Stimulated activated CD4-positive, alpha-beta T cell treated with anti-CD3 and anti-CD28 coated beads, Interleukin-4, amount 100 ng/mL, for 48 hours (primary cell): ENCODE measurements around the gene CCN2.
A peak's percentile ranks its signal among the peaks of the same experiment; 100 is the strongest.
"Not testable (repeated sequence)": the region's sequence is repeated elsewhere in the genome, so short reads cannot be mapped to it uniquely, and the experiment has no call there.

Source experiments
- DNase-seq, 2 donors: peaks; one replicate each; pipeline ENCODE4 v3.0.0-alpha.2; 2020; ENCODE audit warnings: low read depth in 2 of 2

Gene CCN2

DNA sequence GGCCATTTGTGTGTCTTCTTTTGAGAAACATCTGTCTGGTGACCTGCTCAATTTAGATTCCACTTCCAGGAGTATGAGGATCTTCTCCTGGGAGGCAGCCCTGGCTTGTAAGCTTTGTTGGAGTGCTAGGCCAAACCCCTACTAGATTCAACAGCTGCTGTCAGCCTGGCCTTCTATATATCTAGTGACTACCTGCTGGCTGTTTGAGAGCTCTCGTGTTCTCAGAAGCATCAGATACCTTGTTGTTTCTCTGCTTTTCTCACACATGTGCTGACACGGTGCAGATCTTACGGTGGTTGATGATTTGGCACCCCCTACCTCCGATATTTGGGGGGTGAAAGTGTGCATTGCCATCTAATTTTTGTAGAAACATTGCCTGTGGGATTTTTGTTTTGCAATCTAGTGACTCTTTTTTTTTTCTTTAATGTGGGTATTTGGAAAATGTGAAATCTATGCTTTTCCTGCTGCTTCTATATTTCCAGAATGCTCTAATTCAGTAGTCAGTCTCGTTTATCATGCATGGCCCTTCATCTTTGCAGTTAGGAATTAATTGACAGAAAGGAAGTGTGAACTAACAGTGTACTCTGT lies 4.7 kb downstream of the CCN2 start:
- no peak for DNase-seq

DNA sequence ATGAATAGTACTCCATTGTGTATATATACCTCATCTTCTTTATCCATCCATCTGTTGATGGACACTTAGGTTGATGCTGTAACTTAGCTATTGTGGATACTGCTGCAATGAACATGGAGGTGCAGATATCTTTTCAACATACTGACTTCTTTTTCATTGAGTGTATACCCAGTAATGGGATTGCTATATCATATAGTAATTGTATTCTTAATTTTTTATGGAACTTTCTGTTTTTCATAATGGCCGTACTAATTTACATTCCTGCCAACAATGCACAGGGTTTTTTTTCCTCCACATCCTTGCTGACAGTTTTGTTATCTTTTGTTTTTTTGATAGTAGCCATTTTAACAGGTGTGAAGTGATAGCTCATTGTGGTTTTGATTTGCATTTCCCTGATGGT lies 5.2 kb downstream of the CCN2 start:
- no peak for DNase-seq

DNA sequence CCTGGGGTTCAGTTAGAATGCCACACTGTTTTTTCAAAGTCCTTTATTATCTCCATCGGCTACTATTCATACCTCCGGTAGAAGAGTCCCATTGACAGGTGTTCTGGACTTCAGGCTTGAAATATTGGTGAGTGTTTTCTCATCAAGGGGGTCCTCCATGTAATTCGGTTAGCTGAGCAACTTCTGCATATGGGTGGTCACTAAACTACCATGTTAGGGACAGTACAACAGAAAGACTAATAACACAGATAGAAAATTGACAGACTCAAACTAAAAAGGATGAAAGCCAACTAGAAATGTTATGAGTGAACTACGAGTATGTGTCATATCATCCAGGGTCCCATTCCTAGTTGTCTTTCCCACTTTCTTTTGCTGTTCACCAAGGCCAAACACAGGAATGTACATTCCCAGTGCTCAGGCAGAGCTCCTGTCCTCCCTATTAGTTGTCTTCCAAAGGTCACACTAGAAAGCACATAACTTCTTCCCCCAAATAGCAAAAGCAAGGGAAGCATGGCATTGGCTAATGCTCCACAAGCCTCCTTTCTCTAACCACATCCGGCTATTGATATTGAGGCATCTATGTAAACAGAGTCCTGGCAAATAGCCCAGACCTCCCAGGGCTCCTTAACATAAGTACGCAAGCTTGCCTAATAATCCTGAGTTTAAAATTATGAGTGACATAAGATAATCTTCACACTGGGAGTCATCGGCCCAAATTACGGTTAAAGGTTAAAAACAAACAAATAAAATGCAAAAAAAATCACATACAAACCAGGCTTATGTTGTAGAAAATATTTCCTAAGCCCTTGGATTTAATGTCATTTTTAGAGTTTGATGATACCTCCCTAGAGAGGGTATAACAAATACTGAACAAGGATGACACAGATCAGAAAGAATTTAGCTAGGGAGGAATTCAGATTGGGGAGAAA lies 13.2 kb downstream of the CCN2 start:
- DNase-seq, result no peak

DNA sequence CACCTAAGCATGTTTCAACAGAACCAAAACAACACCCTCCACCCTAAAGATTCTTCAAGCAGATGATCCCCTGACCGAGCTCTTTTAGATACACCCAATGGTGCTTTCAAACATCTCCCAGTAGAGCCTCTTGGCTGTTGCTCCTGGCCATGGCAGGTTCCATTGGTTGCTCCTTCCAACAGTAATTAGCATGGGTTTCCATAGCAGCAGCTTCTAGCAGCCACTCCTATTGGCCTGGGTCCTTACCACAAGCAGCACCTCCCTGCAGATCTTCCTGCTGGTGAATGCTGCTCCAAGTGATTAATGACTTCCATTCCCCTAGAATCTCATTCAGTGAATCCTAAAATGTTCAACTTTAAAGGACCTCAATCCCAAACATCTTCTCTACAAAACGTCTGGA lies 13.9 kb downstream of the CCN2 start:
- DNase-seq, result no peak

DNA sequence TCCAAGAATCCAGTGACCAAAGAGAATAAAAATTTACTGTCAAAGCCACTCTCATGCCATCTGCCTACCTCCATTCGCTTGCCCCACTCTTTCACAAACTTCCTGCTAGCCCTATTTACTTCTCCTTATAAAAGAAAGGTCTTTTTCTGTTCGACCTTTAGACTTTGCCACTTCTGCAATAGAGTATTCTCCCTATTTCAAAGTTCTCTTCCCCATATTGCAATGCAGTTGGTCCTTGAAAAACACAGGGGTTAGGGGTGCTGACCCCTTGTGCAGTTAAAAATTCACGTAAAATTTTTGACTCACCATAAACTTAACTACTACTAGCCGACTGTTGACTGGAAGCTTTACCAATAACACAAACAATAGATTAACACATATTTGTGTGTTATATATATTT lies 15.0 kb downstream of the CCN2 start:
- no peak for DNase-seq

DNA sequence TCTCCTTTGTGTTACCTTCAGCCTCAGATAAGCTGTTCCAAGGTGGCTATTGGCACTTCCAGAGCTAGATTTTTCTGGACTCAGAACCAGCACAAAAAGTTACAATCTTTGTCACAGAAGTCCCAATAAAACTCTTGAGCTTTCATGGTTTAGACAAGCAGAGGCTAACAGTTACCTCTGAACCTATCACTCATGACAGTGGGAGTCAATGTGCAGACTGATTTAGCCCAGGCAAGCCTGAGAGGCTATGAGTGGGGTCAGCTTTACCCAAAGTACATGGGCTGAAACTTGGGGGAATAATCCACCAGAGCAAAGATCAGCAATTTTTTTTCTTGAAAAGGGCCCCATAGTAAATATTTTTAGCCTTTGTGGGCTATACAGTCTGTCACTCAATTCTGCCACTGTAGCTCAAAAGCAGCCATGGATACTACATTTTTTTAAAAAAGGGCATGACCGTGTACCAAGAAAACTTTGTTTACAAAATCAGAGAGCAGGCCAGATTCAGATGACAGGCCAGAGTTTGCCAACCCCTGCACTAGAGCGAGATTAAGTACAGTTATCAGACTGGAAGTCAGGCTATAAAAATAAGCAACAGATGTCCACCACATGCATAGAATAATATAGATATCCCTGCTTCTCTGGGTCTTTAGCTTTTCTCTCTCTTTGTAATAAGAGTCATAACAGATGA lies 20.0 kb downstream of the CCN2 start:
- DNase-seq, result no peak

DNA sequence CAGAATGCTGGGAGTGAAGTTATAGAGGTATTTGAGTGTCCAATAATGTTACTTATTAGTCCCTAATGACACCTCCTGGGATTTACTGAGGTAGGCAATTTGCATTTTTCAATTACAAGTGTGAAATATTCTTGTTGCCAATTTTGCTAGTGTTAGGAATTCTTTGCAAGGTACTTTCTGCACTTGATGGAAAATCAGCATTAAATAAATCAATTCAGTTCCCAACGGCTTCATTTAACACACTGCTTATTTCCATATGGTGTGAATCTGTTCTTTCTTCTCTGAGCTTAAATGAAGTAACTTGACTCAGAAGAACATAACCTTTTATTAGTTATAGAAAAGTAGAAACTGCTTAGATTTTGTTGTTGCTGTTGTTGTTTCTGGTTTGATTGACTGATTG lies 21.2 kb downstream of the CCN2 start:
- no peak for DNase-seq

DNA sequence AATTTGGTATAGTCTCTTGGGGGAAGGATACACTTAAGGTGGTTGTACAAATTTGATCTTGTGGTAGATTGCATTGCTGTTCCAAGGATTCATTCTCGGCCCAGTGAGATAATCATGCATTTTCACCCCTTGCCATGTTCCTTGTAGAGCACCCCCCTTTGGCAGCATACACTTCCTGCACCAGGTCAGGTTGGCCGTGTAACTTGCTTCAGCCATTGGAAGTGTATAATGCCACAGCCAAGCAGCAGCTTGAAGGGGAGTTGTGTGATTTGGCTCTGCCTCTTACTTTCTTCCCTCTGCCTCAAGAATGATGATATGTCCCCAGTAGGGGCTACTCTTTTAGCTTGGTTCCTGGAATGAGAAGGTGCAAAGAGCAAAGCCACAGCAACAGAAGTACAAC lies 21.9 kb downstream of the CCN2 start:
- no peak for DNase-seq

DNA sequence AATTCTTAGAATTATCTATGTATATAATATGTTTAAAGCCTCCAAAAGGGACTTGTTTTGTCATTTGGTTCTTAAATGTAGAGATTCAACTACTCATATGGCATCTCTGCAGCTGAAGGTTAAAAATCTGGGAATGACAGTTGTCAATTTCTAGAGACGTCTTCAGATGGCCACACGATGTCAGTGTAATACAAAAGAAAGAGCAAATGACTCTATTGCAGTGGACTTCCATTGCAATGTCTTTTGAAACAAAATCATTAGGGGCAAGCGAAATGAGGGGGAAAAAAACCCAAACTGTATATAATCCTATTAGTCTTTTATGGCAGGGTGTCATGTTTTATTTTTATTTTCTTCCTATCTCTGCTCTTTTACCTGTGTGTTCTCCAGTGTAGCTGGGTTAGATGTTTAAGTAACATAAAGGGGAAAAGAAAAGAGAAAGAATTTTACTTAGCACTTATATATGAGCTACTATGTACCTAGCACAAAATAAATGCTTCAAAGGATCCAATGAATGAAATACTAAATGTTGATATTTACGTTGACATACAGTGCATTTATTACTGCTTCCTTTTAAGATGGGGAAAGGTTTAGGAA lies 26.2 kb downstream of the CCN2 start:
- no peak for DNase-seq

DNA sequence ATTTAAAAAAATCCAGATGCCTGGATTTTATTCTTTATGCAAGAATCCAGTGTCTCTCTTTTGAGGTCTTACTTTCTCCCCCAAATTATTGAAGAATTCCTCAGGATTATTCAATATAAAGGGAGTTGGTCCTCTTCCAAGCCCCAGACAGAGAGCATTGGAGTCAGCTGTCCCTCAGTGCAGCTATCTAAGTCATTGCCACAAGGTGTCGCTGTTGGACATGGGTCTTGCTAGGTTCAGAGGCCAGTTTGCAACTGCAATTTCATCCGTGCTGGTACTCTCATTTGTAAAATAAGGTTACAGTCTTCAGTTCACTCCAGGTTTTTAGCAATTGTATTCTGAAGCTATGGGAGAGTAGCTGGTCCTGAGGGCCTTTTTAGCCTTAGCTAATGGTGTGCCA lies 27.8 kb downstream of the CCN2 start:
- DNase-seq, result peak; percentile 25 to 42

DNA sequence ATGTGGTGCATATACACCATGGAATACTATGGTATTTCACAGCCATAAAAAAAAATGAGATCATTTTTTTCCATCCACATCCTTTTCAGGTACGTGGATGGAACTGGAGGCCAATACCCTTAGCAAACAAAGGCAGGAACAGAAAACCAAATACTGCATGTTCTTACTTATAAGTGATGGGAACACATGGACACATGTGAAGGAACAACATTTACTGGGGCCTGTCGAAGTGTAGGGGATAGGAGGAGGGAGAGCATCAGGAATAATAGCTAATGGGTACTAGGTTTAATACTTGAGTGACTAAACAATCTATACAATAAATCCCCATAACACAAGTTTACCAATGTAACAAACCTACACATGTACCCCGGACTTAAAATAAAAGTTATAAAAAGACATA lies 30.5 kb downstream of the CCN2 start:
- DNase-seq, result no peak

DNA sequence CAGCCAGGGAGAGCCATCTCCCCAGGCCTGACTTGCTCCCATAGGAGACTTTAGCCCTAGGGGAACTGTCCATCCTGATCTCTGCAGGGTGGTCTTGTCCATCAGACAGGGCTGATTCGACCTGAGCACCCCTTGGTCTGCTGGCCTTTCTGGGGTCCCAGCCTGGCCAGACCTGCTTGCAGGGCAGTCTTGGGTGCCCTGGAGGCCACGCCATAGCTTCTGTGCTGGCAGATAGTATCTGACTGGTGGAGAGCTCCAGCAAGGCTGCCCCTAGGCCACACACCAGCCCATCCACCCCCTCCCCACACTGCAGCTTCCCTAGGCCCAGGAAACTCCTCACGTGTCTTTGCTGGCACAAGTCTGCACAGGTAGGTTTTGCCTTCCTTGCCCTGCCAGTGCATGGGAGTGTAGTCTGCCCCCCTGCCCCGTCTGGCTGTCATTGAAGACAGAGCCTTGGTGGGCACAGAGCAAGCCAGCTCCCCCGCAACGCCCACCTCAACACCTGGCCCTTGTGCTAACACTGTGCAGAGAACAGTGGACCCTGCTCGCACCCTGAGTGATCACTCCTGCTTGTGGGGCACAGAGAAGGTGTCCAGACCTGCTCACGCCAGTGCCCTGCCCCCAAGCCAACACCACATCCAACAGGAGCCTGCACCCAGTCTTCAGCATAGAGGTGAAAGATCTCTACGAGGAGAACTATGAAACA lies 32.4 kb downstream of the CCN2 start:
- no peak for DNase-seq

DNA sequence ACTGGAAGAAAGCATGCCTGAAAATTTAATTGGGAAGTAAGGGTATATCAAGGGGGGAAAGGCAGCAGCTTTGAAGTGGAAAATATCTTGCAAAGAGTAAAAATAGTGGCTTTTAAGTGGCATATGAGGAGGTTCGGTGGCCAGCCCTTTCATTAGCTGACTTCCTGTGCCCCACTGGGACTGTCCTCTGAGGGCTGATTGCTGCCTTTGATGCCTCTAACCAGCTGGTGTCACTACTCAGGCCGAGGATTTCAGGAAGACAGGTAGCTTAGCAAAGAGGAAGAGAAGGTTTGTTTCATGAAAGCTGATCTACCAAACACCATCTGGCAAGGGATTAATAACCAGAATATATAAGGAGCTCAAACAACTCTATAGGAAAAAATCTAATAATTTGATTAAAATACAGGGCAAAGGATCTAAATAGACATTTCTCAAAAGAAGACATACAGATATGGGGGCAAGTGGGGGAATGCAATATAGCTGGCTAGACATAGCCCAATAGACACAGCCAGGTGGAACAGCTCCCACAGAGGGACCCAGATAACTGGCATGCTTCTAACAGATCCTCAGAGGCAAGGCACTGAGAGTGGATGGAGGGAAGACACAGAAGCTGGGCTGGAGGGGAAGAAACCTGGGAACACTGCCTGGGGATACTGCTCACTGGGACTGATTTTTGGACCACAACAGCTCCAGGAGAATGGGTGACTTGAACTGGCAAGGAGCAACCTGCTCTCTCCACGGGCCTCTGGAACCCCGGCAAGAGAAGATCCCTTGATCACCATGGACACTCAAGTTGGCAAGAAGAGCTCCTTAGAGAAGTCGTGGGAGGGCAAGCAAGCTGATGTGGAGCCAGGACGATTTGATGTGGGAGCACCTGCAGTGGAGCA lies 33.2 kb downstream of the CCN2 start:
- no peak for DNase-seq

DNA sequence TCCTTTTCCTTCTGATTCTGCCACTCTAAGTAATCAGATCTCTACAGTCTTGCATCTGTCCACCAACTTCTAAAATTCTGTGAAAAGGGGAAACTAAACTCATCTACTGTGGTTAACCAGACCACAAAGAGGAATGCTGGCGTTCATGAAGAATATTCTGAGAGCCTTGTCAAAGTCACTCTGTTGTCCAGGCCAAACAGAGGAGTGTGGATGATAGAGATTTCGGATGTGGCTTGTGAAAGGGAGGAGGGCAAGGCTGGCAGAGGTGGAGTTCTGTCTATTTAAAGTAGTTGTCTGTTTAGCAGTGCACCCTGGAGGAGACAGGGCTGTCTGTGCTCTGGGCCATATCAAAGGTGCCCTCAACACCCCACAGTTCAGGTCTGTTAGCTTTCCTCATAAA lies 33.9 kb downstream of the CCN2 start:
- DNase-seq, result no peak

DNA sequence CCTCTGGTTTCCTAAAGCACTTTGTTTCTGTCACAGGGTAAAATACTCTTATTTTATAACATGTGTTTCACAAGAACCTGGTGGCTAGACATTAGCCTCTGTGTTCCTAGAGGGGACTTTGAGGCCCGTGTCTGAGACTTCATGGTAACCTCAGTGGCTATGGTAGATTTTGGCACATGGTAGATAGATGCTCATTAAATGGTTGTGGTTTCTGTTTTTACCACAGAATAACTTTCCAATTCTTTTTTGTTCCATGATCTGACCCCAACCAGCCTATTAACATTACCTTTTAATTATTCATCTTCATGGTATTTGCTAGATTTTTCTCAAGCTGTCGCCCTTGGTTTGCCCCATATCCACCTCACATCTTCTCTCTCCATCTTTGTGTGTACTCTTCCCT lies 34.3 kb downstream of the CCN2 start:
- DNase-seq, result no peak

DNA sequence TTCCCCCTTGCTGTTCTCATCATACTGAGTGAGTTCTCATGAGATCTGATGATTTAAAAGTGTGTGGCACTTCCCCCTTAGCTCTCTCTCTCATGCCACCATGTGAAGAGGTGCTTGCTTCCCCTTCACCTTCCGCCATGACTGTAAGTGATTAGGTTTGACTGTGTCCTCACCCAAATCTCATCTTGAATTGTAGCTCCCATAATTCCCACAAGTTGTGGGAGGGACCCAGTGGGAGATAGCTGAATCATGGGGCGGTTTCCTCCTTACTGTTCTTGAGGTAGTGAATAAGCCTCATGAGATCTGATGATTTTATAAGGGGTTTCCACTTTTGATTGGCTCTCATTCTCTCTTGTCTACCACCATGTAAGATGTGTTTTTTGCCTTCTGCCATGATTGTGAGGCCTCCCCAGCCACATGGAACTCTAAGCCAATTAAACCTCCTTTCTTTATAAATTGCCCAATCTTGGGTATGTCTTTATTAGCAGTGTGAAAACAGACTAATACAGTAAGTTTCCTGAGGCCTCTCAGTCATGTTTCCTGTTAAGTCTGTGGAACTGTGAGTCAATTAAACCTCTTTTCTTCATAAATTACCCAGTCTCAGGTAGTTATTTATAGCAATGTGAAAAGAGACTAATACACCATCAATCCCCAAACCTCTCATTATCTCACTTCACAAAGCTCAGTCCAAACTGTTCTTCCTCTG lies 34.9 kb downstream of the CCN2 start:
- DNase-seq, result not testable (repeated sequence)

DNA sequence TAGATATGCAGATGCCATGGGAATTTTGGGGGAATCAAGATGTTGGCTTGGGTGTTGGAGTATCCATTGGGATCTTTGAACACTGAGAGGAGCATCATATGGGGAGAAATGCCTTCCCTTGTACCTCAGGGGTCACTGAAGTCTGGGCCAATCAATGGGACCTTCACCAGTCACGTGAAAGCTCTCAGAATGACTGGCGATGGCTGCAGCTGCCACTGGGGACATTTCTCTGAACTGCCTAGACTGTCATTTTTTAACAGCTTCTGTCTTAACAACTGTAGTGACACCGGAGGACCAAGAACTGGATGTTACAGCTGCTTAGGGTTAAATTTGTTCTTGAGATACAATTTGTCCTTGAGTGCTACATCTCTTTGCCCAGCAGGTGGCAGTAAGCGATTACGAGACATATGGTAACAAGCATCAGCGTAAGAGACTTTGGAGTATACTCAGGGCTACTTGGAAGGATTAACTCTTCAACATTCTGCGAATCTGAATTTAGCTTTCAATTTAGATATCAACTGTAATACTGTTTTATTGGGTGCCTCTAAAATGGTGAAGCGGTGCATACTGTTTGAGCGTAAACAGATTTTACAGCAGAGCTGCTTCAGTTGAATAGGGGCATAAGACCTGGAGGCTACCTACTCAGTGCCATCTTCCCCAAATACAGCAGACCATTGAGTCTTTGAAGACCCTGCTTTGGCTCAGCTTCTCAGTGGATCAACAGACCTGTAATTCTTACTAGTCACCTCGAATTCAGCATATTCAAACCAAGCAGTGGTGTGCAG lies 36.0 kb downstream of the CCN2 start:
- DNase-seq, result peak; percentile 32 to 41

DNA sequence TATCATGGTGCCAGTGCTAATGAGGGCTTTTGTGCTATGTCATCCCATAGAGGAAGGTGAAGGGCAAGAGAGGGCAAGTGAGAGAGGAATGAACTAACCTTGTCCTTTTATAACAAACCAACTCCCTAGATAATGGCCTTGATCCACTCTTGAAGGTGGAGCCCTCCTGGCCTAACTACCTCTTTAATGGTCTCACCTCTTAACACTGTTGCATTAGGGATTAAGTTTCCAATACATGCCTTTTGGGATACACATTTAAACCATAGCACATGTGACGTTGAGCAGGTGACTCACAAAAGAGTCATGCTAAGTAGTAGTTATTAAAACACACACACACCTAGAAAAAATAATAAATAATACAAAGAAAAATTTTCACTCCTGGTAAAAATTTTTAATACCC lies 36.9 kb downstream of the CCN2 start:
- DNase-seq, result no peak

DNA sequence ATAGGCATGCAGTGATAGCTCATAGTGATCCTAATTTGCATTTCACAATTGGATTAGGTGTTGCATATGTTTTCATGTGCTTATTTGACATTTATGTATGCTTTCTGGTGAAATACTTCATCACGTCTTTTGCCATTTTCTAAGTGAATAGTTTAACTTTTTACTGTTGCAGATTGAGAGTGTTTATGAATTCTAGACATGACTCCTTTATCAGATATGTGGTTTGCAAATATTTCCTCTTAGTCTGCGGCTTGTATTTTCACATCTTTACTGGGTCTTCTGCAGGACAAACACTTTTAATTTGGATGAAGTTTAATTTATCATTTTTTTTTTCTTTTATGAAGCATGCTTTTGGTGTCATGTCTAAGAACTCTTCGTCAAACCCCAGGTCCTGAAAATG lies 39.2 kb downstream of the CCN2 start:
- DNase-seq, result no peak
